Neural progenitor cell (in vitro differentiated cells): ENCODE measurements around the gene CBFA2T2. TPM values are rescaled to one million over a fixed set of nuclear protein-coding genes. Genes with fewer than 3 reads are reported as not detected.

Source experiments
- DNase-seq: peaks from one replicate; pipeline ENCODE4 v3.0.0-alpha.2; 2016; ENCODE audit warnings: low spot score
- H2AFZ ChIP-seq: fragments of 200-600 bp; sonication (generic); replicated peaks from 2 replicates; pipeline ENCODE4 v1.6.1; 2016; ENCODE audit warnings: antibody characterized with exemption
- H3F3A ChIP-seq: fragments of 200-600 bp; sonication (generic); 2 replicates; pipeline ENCODE4 v1.6.1; 2016; ENCODE audit warnings: antibody characterized with exemption, low read depth
- H3K27ac ChIP-seq: fragments of 200-600 bp; sonication (generic); 2 replicates; pipeline ENCODE4 v1.5.1; 2016; ENCODE audit warnings: mild to moderate bottlenecking
- H3K27me3 ChIP-seq: fragments of 200-600 bp; sonication (generic); 2 replicates; pipeline ENCODE4 v1.6.1; 2016; ENCODE audit warnings: mild to moderate bottlenecking, moderate library complexity
- H3K36me3 ChIP-seq: fragments of 200-600 bp; sonication (generic); 2 replicates; pipeline ENCODE4 v1.5.1; 2016
- H3K4me1 ChIP-seq: fragments of 200-600 bp; sonication (generic); 2 replicates; pipeline ENCODE4 v1.6.1; 2016; ENCODE audit warnings: mixed run types
- H3K4me2 ChIP-seq: fragments of 200-600 bp; sonication (generic); 2 replicates; pipeline ENCODE4 v1.6.1; 2016
- H3K4me3 ChIP-seq: fragments of 200-600 bp; sonication (generic); 2 replicates; pipeline ENCODE4 v1.5.1; 2016
- H3K79me2 ChIP-seq: fragments of 200-600 bp; sonication (generic); 2 replicates; pipeline ENCODE4 v1.6.1; 2016; ENCODE audit warnings: low read depth
- H3K9ac ChIP-seq: fragments of 200-600 bp; sonication (generic); 2 replicates; pipeline ENCODE4 v1.6.1; 2016
- H3K9me3 ChIP-seq: fragments of 200-600 bp; sonication (generic); 2 replicates; pipeline ENCODE4 v1.5.1; 2016; ENCODE audit warnings: low read depth
- H4K20me1 ChIP-seq: fragments of 200-600 bp; sonication (generic); 2 replicates; pipeline ENCODE4 v1.6.1; 2016; ENCODE audit warnings: low read depth
- H3K27ac Mint-ChIP-seq: 3 replicates; pipeline ENCODE4 v1.8.0; 2021; ENCODE audit warnings: mixed read lengths
- H3K27me3 Mint-ChIP-seq: 2 replicates; pipeline ENCODE4 v1.8.0; 2022; ENCODE audit warnings: low read depth, mild to moderate bottlenecking, inconsistent platforms, moderate library complexity, mixed read lengths; ENCODE audit not compliant: insufficient read depth
- H3K36me3 Mint-ChIP-seq: 3 replicates; pipeline ENCODE4 v1.8.0; 2021; ENCODE audit warnings: mixed read lengths
- H3K4me1 Mint-ChIP-seq: 3 replicates; pipeline ENCODE4 v1.8.0; 2021; ENCODE audit warnings: mixed read lengths
- H3K4me3 Mint-ChIP-seq: 3 replicates; pipeline ENCODE4 v1.8.0; 2021; ENCODE audit warnings: mild to moderate bottlenecking, moderate library complexity, mixed read lengths
- H3K9me3 Mint-ChIP-seq: 3 replicates; pipeline ENCODE4 v1.8.0; 2020; ENCODE audit warnings: mixed read lengths
- EZH2 ChIP-seq: fragments of 200-600 bp; sonication (generic); IDR thresholded peaks from 2 replicates; pipeline ENCODE4 v1.6.1; 2017; ENCODE audit warnings: antibody characterized with exemption, mild to moderate bottlenecking, moderate library complexity
- EZH2phosphoT487 ChIP-seq: fragments of 200-600 bp; sonication (generic); IDR thresholded peaks from 2 replicates; pipeline ENCODE4 v1.6.1; 2017; ENCODE audit warnings: antibody characterized with exemption
- total RNA-seq: library from RNA; depleted of rRNA; stranded (reverse); fragments of >200 nt; gene quantifications from 2 replicates; pipeline ENCODE4 v1.2.3, GENCODE V29; 2015; ENCODE audit warnings: low replicate concordance
- TF ChIP-seq, protein P1 (sequence below): fragments of 200-600 bp; sonication (generic); IDR thresholded peaks from 2 replicates; pipeline ENCODE4 v1.5.1; 2017; ENCODE audit warnings: antibody characterized with exemption, mild to moderate bottlenecking

Gene CBFA2T2
- total RNA-seq, 1 donor from 2014 or later: 11.9 TPM

DNA sequence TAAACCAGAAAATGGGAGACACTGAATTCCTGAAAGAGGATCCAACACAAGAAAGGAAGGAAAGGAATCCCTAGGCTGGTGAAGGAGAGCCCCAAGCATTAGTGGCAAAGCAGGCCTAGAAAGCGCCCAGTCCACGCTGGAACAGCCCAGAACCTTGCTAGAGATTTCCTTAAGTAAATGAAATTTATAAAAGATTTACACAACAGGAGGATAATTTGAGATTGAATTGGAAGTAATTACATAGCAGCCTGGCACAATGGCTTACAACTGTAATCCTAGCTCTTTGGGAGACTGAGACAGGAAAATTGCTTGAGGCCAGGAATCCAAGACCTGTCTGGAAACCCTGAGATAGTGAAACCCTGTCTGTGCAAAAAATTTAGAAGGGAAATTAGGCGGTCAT, 145.4 kb downstream of the CBFA2T2 start:
- Histone ChIP-seq H3K79me2 (no peaks in the 10 kb centered on the region), H3K27ac (no peak overlapping the region), H3F3A (no peaks in the 10 kb centered on the region), H3K4me2 (no peak overlapping the region), H3K9ac (no peak overlapping the region), H3K9me3 (no peaks in the 10 kb centered on the region), H3K36me3 (no peaks in the 10 kb centered on the region), H3K4me1 (no peaks in the 10 kb centered on the region), H3K27me3 (no peaks in the 10 kb centered on the region), H4K20me1 (no peaks in the 10 kb centered on the region), H3K4me3 (no peak overlapping the region), H2AFZ (no peak overlapping the region)
- TF ChIP-seq EZH2: no peak
- TF ChIP-seq EZH2phosphoT487: no peak
- TF ChIP-seq, protein P1, sequence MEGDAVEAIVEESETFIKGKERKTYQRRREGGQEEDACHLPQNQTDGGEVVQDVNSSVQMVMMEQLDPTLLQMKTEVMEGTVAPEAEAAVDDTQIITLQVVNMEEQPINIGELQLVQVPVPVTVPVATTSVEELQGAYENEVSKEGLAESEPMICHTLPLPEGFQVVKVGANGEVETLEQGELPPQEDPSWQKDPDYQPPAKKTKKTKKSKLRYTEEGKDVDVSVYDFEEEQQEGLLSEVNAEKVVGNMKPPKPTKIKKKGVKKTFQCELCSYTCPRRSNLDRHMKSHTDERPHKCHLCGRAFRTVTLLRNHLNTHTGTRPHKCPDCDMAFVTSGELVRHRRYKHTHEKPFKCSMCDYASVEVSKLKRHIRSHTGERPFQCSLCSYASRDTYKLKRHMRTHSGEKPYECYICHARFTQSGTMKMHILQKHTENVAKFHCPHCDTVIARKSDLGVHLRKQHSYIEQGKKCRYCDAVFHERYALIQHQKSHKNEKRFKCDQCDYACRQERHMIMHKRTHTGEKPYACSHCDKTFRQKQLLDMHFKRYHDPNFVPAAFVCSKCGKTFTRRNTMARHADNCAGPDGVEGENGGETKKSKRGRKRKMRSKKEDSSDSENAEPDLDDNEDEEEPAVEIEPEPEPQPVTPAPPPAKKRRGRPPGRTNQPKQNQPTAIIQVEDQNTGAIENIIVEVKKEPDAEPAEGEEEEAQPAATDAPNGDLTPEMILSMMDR: no peak
- Mint-ChIP-seq H3K4me1 (no peaks in the 10 kb centered on the region), H3K4me3 (no peak overlapping the region), H3K9me3 (no peaks in the 10 kb centered on the region), H3K36me3 (peaks cover 26% of the 10 kb centered on the region), H3K27me3 (peaks cover 2% of the 10 kb centered on the region), H3K27ac (no peak overlapping the region)
- no peak for DNase-seq

DNA sequence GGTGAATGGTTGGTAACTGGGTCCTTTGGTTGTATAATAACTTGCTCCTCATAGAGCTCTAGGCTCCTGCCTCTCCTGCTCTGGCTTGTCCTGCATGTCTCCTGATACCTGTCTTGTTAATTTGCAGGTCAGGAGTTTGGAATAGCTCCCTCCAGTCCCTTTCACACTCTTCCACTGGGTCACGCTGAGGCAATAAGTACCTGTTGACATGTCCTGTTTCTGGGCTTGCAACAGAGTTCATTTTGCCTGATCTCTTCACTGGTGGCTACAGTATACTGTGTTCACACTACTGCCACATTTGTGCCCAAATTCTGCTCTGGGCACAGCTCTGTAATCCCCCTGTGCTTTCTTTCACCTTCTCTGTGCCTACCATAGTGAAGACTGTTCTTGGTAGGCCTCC, 146.9 kb downstream of the CBFA2T2 start:
- Mint-ChIP-seq H3K27me3 (peaks cover 2% of the 10 kb centered on the region), H3K4me1 (no peaks in the 10 kb centered on the region), H3K36me3 (peaks cover 20% of the 10 kb centered on the region), H3K27ac (no peak overlapping the region), H3K4me3 (no peak overlapping the region), H3K9me3 (no peaks in the 10 kb centered on the region)
- Histone ChIP-seq H3K27me3 (no peaks in the 10 kb centered on the region), H3K4me3 (no peak overlapping the region), H2AFZ (no peak overlapping the region), H3K79me2 (no peaks in the 10 kb centered on the region), H3K36me3 (no peaks in the 10 kb centered on the region), H3K4me1 (no peaks in the 10 kb centered on the region), H3K9ac (no peak overlapping the region), H4K20me1 (no peaks in the 10 kb centered on the region), H3K9me3 (no peaks in the 10 kb centered on the region), H3K27ac (no peak overlapping the region), H3K4me2 (no peak overlapping the region), H3F3A (no peaks in the 10 kb centered on the region)
- no peak for TF ChIP-seq EZH2phosphoT487
- no peak for TF ChIP-seq EZH2
- TF ChIP-seq, protein P1: no peak
- no peak for DNase-seq

DNA sequence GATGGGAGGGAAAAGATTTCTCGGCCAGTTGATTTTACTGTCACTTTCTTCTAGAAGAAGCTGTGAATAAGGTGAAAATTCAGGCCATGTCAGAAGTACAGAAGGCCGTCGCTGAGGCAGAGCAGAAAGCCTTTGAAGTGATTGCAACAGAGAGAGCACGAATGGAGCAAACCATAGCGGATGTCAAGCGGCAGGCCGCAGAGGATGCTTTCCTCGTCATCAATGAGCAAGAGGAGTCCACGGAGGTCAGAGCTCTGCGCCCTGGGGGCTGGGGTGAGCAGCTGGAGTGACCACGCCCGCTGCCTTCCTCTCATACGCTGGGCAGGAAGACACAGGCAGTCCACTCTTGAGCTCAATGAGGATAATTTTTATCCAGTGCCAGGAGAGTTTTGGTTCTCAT, 150.4 kb downstream of the CBFA2T2 start:
- H3K4me3 Mint-ChIP-seq: no peak overlapping the region
- no peaks in the 10 kb centered on the region for H3K4me1 Mint-ChIP-seq
- no peak overlapping the region for H3K27ac ChIP-seq
- no peaks in the 10 kb centered on the region for H3K79me2 ChIP-seq
- peaks cover 2% of the 10 kb centered on the region for H3K27me3 Mint-ChIP-seq
- H3K9ac ChIP-seq: no peak overlapping the region
- no peak overlapping the region for H3K4me3 ChIP-seq
- H3K27me3 ChIP-seq: no peaks in the 10 kb centered on the region
- H3K9me3 ChIP-seq: no peaks in the 10 kb centered on the region
- H2AFZ ChIP-seq: no peak overlapping the region
- no peaks in the 10 kb centered on the region for H3K4me1 ChIP-seq
- peaks cover 17% of the 10 kb centered on the region for H3K36me3 Mint-ChIP-seq
- H4K20me1 ChIP-seq: no peaks in the 10 kb centered on the region
- no peak overlapping the region for H3K27ac Mint-ChIP-seq
- DNase-seq: no peak
- no peak overlapping the region for H3K4me2 ChIP-seq
- TF ChIP-seq, protein P1: no peak
- no peak for TF ChIP-seq EZH2phosphoT487
- H3K9me3 Mint-ChIP-seq: no peaks in the 10 kb centered on the region
- no peaks in the 10 kb centered on the region for H3F3A ChIP-seq
- no peaks in the 10 kb centered on the region for H3K36me3 ChIP-seq
